SU-DHL-6 (cell line): Measurements from ENCODE around the gene BOK.

ENCODE experiments used
- H2AFZ ChIP-seq: fragments of 200-600 bp; sonication (generic); 2 replicates; pipeline ENCODE4 v1.6.1; 2014; ENCODE audit warnings: low read depth, mild to moderate bottlenecking, moderate library complexity, mixed read lengths, antibody characterized with exemption, low read length; ENCODE audit not compliant: severe bottlenecking
- H3F3A ChIP-seq: fragments of 200-600 bp; shearing (Covaris generic); 2 replicates; pipeline ENCODE4 v1.6.0; 2016; ENCODE audit warnings: antibody characterized with exemption, mild to moderate bottlenecking; ENCODE audit not compliant: insufficient read depth
- H3K27ac ChIP-seq: fragments of 200-600 bp; sonication (generic); 2 replicates; pipeline ENCODE4 v1.5.1; 2016; ENCODE audit warnings: low read depth, mild to moderate bottlenecking, low read length, moderate library complexity, mixed read lengths
- H3K27me3 ChIP-seq: fragments of 200-600 bp; sonication (generic), shearing (Covaris generic); 2 replicates; pipeline ENCODE4 v1.6.0; 2014; ENCODE audit warnings: mild to moderate bottlenecking, low read length
- H3K36me3 ChIP-seq: fragments of 200-600 bp; sonication (generic); 2 replicates; pipeline ENCODE4 v1.6.1; 2014; ENCODE audit warnings: mild to moderate bottlenecking, low read length, mixed read lengths
- H3K4me2 ChIP-seq: fragments of 300-600, 200-600 bp; shearing (Covaris generic), sonication (generic); 2 replicates; pipeline ENCODE4 v1.6.0; 2014; ENCODE audit warnings: low read length, low read depth, mild to moderate bottlenecking; ENCODE audit not compliant: poor library complexity, severe bottlenecking
- H3K4me3 ChIP-seq: fragments of 200-600 bp; sonication (generic); 2 replicates; pipeline ENCODE4 v1.5.1; 2014; ENCODE audit warnings: antibody characterized with exemption, low read length, mild to moderate bottlenecking, mixed read lengths; ENCODE audit not compliant: insufficient read depth, poor library complexity, severe bottlenecking
- H3K79me2 ChIP-seq: fragments of 200-600 bp; sonication (generic); 2 replicates; pipeline ENCODE4 v1.6.1; 2014; ENCODE audit warnings: mild to moderate bottlenecking, low read length, moderate library complexity; ENCODE audit not compliant: insufficient read depth
- H3K9ac ChIP-seq: fragments of 200-600 bp; sonication (generic); 2 replicates; pipeline ENCODE4 v1.7.0; 2014; ENCODE audit warnings: mild to moderate bottlenecking, low read length
- H3K9me2 ChIP-seq: fragments of 200-600 bp; sonication (generic); replicated peaks from 2 replicates; pipeline ENCODE4 v1.6.1; 2014; ENCODE audit warnings: low read length; ENCODE audit not compliant: insufficient read depth
- H3K9me3 ChIP-seq: fragments of 200-600 bp; sonication (generic); 2 replicates; pipeline ENCODE4 v1.6.1; 2014; ENCODE audit warnings: low read length, mixed read lengths; ENCODE audit not compliant: insufficient read depth
- H4K20me1 ChIP-seq: fragments of 200-600 bp; sonication (generic); 2 replicates; pipeline ENCODE4 v1.6.1; 2014; ENCODE audit warnings: low read depth, mild to moderate bottlenecking, antibody characterized with exemption, low read length, moderate library complexity, mixed read lengths
- EZH2phosphoT487 ChIP-seq: fragments of 200-600 bp; sonication (generic), shearing (Covaris generic); conservative IDR thresholded peaks from 2 replicates; pipeline ENCODE4 v1.6.1; 2018; ENCODE audit warnings: mild to moderate bottlenecking, antibody characterized with exemption, low read length, moderate library complexity, mixed read lengths
- TF ChIP-seq, protein P1 (sequence below): fragments of 200-600 bp; sonication (generic); IDR thresholded peaks from one replicate; pipeline ENCODE4 v1.5.1; 2017; ENCODE audit warnings: antibody characterized with exemption, mild to moderate bottlenecking, low read length, moderate library complexity; ENCODE audit not compliant: insufficient read depth, poor library complexity, severe bottlenecking

Gene BOK

DNA sequence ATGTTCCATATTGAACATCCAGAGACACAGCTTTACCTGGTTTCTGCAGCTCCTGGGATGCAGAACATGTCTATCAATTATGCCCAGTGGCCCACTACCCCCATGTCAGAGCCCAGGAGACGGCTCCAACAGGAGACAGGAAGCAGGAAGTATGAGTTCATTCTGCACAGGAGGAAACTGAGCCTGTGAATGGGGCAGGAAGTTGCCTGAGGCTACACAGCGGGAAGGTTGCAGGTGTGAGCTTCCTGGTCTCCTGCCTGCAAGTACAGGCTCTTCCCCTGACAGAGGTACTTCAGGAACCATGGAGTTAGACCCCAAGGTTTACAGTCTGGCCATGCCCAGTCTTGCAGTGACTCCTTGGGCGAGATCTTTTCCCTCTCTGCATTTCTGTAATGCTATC is 2.8 kb upstream of the BOK start:
- H3K4me2 ChIP-seq = no peak overlapping the region

GRCh38 chr2:241556746-241557145 is 1.8 kb upstream of the BOK start:
- 0 out of 2 replicates have a peak, but pooled peaks cover 4% of the 10 kb centered on the region for H3F3A ChIP-seq
- no peak overlapping the region for H2AFZ ChIP-seq
- no peak overlapping the region for H3K4me3 ChIP-seq
- H3K9ac ChIP-seq = no peak overlapping the region
- H3K9me2 ChIP-seq = no peaks in the 10 kb centered on the region
- TF ChIP-seq EZH2phosphoT487 = no peak
- TF ChIP-seq, protein P1, sequence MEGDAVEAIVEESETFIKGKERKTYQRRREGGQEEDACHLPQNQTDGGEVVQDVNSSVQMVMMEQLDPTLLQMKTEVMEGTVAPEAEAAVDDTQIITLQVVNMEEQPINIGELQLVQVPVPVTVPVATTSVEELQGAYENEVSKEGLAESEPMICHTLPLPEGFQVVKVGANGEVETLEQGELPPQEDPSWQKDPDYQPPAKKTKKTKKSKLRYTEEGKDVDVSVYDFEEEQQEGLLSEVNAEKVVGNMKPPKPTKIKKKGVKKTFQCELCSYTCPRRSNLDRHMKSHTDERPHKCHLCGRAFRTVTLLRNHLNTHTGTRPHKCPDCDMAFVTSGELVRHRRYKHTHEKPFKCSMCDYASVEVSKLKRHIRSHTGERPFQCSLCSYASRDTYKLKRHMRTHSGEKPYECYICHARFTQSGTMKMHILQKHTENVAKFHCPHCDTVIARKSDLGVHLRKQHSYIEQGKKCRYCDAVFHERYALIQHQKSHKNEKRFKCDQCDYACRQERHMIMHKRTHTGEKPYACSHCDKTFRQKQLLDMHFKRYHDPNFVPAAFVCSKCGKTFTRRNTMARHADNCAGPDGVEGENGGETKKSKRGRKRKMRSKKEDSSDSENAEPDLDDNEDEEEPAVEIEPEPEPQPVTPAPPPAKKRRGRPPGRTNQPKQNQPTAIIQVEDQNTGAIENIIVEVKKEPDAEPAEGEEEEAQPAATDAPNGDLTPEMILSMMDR = no peak
- no peak overlapping the region for H3K27ac ChIP-seq
- H3K36me3 ChIP-seq = no peaks in the 10 kb centered on the region
- no peaks in the 10 kb centered on the region for H3K9me3 ChIP-seq
- H3K4me2 ChIP-seq = no peak overlapping the region
- no peaks in the 10 kb centered on the region for H3K27me3 ChIP-seq
- no peaks in the 10 kb centered on the region for H3K79me2 ChIP-seq
- H4K20me1 ChIP-seq = no peaks in the 10 kb centered on the region

More for the DNA sequence above, 2.8 kb upstream of the BOK start:
- Histone ChIP-seq H3K4me3 (no peak overlapping the region), H3K9me2 (no peaks in the 10 kb centered on the region), H3K79me2 (no peaks in the 10 kb centered on the region), H3K27me3 (no peaks in the 10 kb centered on the region), H4K20me1 (no peaks in the 10 kb centered on the region), H2AFZ (no peak overlapping the region), H3K27ac (no peak overlapping the region), H3K9me3 (no peaks in the 10 kb centered on the region), H3F3A (0 out of 2 replicates have a peak, but pooled peaks cover 4% of the 10 kb centered on the region), H3K9ac (no peak overlapping the region), H3K36me3 (no peaks in the 10 kb centered on the region)
- TF ChIP-seq, protein P1 = no peak
- no peak for TF ChIP-seq EZH2phosphoT487

DNA sequence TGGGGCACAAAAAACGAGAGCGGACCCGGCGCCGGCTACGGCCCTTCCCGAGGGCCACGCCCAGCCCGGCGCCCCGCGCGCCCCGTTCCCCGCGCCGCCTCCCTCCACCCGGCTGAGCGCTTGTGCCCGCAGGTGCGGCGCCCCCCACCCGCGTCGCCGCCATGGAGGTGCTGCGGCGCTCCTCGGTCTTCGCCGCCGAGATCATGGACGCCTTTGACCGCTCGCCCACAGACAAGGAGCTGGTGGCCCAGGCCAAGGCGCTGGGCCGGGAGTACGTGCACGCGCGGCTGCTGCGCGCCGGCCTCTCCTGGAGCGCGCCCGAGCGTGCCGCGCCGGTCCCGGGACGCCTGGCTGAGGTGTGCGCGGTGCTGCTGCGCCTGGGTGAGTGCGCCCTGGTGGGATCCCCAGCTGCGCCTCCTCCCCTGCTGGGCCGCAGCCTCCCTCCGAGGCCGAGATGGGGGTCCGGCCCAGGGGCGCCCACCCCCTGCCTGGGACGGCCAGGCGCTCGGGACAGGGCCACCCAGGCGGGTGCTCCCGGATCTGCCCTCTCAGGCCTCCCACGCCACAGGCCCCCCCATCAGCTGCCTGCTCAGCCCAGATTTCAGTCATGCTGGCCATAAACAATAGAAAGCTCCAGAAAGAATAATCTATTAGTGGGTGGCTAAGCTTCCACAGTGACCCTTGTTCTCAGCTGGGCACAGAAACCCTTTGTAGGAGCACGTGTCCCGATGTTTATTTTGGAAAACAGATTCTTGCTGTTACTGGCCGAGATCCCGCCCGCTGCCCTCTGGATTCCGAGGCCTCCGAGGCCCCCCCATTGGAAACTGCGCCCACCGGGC is 997 bp downstream of the BOK start:
- H3K79me2 ChIP-seq = no peaks in the 10 kb centered on the region
- H3K4me3 ChIP-seq = no peak overlapping the region
- no peak overlapping the region for H3K9ac ChIP-seq
- 0 out of 2 replicates have a peak, but pooled peaks cover 4% of the 10 kb centered on the region for H3F3A ChIP-seq
- no peaks in the 10 kb centered on the region for H4K20me1 ChIP-seq
- H3K9me3 ChIP-seq = no peaks in the 10 kb centered on the region
- no peak overlapping the region for H3K27ac ChIP-seq
- no peaks in the 10 kb centered on the region for H3K9me2 ChIP-seq
- no peaks in the 10 kb centered on the region for H3K36me3 ChIP-seq
- H3K27me3 ChIP-seq = no peaks in the 10 kb centered on the region
- TF ChIP-seq, protein P1 = no peak
- TF ChIP-seq EZH2phosphoT487 = no peak
- H3K4me2 ChIP-seq = no peak overlapping the region
- no peak overlapping the region for H2AFZ ChIP-seq
